H9 (cell line): ENCODE measurements around the gene GPR137. TPM values are rescaled to one million over a fixed set of nuclear protein-coding genes. Genes with fewer than 3 reads are reported as not detected.

Experiments
- DNase-seq: peaks from one replicate; pipeline ENCODE4 v3.0.0-alpha.2; 2017
- H2AFZ ChIP-seq: one replicate; pipeline ENCODE4 v1.6.1; 2013; ENCODE audit warnings: mild to moderate bottlenecking, low read length, control low read depth, moderate library complexity
- H2AK5ac ChIP-seq: 2 replicates; pipeline ENCODE4 v1.6.1; 2013; ENCODE audit warnings: low read length, control low read depth, mixed read lengths; ENCODE audit not compliant: insufficient read length
- H2BK120ac ChIP-seq: one replicate; pipeline ENCODE4 v1.6.1; 2013; ENCODE audit warnings: low read depth, mild to moderate bottlenecking, low read length, control low read depth, inconsistent platforms; ENCODE audit not compliant: poor library complexity, severe bottlenecking
- H2BK12ac ChIP-seq: 2 replicates; pipeline ENCODE4 v1.6.1; 2013; ENCODE audit warnings: low read length, control low read depth, mixed read lengths, low read depth; ENCODE audit not compliant: insufficient read length
- H2BK15ac ChIP-seq: 2 replicates; pipeline ENCODE4 v1.6.1; 2013; ENCODE audit warnings: low read depth, low read length, control low read depth
- H2BK20ac ChIP-seq: one replicate; pipeline ENCODE4 v1.6.1; 2013; ENCODE audit warnings: low read depth, mild to moderate bottlenecking, low read length, control low read depth, inconsistent platforms; ENCODE audit not compliant: poor library complexity, severe bottlenecking
- H2BK5ac ChIP-seq: 2 replicates; pipeline ENCODE4 v1.6.1; 2013; ENCODE audit warnings: low read length, control low read depth, mixed read lengths; ENCODE audit not compliant: insufficient read length
- H3K14ac ChIP-seq: 2 replicates; pipeline ENCODE4 v1.6.1; 2013; ENCODE audit warnings: low read length, control low read depth; ENCODE audit not compliant: insufficient read depth
- H3K18ac ChIP-seq: 2 replicates; pipeline ENCODE4 v1.6.1; 2013; ENCODE audit warnings: low read depth, mild to moderate bottlenecking, mixed read lengths, low read length, control low read depth; ENCODE audit not compliant: insufficient read length
- H3K23ac ChIP-seq: 2 replicates; pipeline ENCODE4 v1.6.1; 2013; ENCODE audit warnings: low read length, control low read depth, mixed read lengths, low read depth; ENCODE audit not compliant: insufficient read length
- H3K23me2 ChIP-seq: 2 replicates; pipeline ENCODE4 v1.6.1; 2013; ENCODE audit warnings: low read depth, mild to moderate bottlenecking, mixed read lengths, low read length, control low read depth; ENCODE audit not compliant: insufficient read length, poor library complexity, severe bottlenecking
- H3K27ac ChIP-seq: 2 replicates; pipeline ENCODE4 v1.5.1; 2013; ENCODE audit warnings: low read length, control low read depth, mixed read lengths, low read depth; ENCODE audit not compliant: insufficient read length
- H3K27me3 ChIP-seq: 2 replicates; pipeline ENCODE4 v1.6.1; 2013; ENCODE audit warnings: low read length, control low read depth, inconsistent platforms; ENCODE audit not compliant: insufficient read depth
- H3K4ac ChIP-seq: 2 replicates; pipeline ENCODE4 v1.6.1; 2013; ENCODE audit warnings: low read depth, mild to moderate bottlenecking, control low read depth, inconsistent platforms, low read length, moderate library complexity
- H3K4me1 ChIP-seq: 2 replicates; pipeline ENCODE4 v1.6.1; 2013; ENCODE audit warnings: low read length, control low read depth, inconsistent platforms; ENCODE audit not compliant: insufficient read depth
- H3K4me2 ChIP-seq: 2 replicates; pipeline ENCODE4 v1.6.1; 2013; ENCODE audit warnings: low read length, control low read depth, mixed read lengths; ENCODE audit not compliant: insufficient read length, insufficient read depth
- H3K56ac ChIP-seq: 2 replicates; pipeline ENCODE4 v1.6.1; 2013; ENCODE audit warnings: low read depth, mild to moderate bottlenecking, mixed read lengths, low read length, control low read depth; ENCODE audit not compliant: insufficient read length
- H3K79me1 ChIP-seq: 2 replicates; pipeline ENCODE4 v1.6.1; 2013; ENCODE audit warnings: low read depth, mild to moderate bottlenecking, moderate library complexity, low read length, control low read depth, inconsistent platforms; ENCODE audit not compliant: insufficient read depth, poor library complexity, severe bottlenecking
- H3K79me2 ChIP-seq: 2 replicates; pipeline ENCODE4 v1.6.1; 2013; ENCODE audit warnings: low read length, control low read depth, inconsistent platforms; ENCODE audit not compliant: insufficient read depth
- H3K9ac ChIP-seq: 2 replicates; pipeline ENCODE4 v1.6.1; 2013; ENCODE audit warnings: low read length, control low read depth, mixed read lengths; ENCODE audit not compliant: insufficient read length; ENCODE audit errors: extremely low read depth
- H3K9me3 ChIP-seq: one replicate; pipeline ENCODE4 v1.6.1; 2013; ENCODE audit warnings: low read depth, low read length, inconsistent platforms; ENCODE audit not compliant: control insufficient read depth
- H3T11ph ChIP-seq: one replicate; pipeline ENCODE4 v1.6.1; 2013; ENCODE audit warnings: mild to moderate bottlenecking, low read length, control low read depth, inconsistent platforms
- H4K20me1 ChIP-seq: one replicate; pipeline ENCODE4 v1.6.1; 2013; ENCODE audit not compliant: control insufficient read depth, insufficient read length, insufficient read depth
- H4K5ac ChIP-seq: 2 replicates; pipeline ENCODE4 v1.6.1; 2013; ENCODE audit warnings: low read depth, mild to moderate bottlenecking, mixed read lengths, low read length, control low read depth; ENCODE audit not compliant: insufficient read length
- H4K8ac ChIP-seq: replicated peaks from 2 replicates; pipeline ENCODE4 v1.6.1; 2013; ENCODE audit warnings: low read length, control low read depth, mixed read lengths, low read depth; ENCODE audit not compliant: insufficient read length
- H4K91ac ChIP-seq: 2 replicates; pipeline ENCODE4 v1.6.1; 2013; ENCODE audit warnings: low read depth, mild to moderate bottlenecking, moderate library complexity, mixed read lengths, low read length, control low read depth; ENCODE audit not compliant: insufficient read length
- H3K27ac Mint-ChIP-seq, 3 experiments: 2 replicates in 2 of 3; 3 replicates in 1 of 3; pipeline ENCODE4 v1.8.0; 2020 to 2021; ENCODE audit warnings: mixed read lengths in 3 of 3, mild to moderate bottlenecking in 1 of 3, moderate library complexity in 1 of 3
- H3K27me3 Mint-ChIP-seq: 2 replicates; pipeline ENCODE4 v1.8.0; 2021; ENCODE audit warnings: low read depth, mild to moderate bottlenecking, moderate library complexity, mixed read lengths
- H3K36me3 Mint-ChIP-seq, 3 experiments: 2 replicates in 2 of 3; 3 replicates in 1 of 3; pipeline ENCODE4 v1.8.0; 2020 to 2021; ENCODE audit warnings: low read depth in 3 of 3, mixed read lengths in 3 of 3; ENCODE audit not compliant: insufficient read depth in 1 of 3
- H3K4me1 Mint-ChIP-seq, 2 experiments: 2 replicates each; pipeline ENCODE4 v1.8.0; 2020; ENCODE audit warnings: mixed read lengths in 2 of 2
- H3K4me3 Mint-ChIP-seq, 2 experiments: 2 replicates in 1 of 2; 3 replicates in 1 of 2; pipeline ENCODE4 v1.8.0; 2020 to 2021; ENCODE audit warnings: mild to moderate bottlenecking in 2 of 2, mixed read lengths in 2 of 2, moderate library complexity in 1 of 2
- H3K9me3 Mint-ChIP-seq, 2 experiments: 2 replicates in 1 of 2; 3 replicates in 1 of 2; pipeline ENCODE4 v1.8.0; 2020; ENCODE audit warnings: mild to moderate bottlenecking in 2 of 2, mixed read lengths in 2 of 2, moderate library complexity in 1 of 2
- CTCF ChIP-seq: fragments of 200-600 bp; sonication (generic); conservative IDR thresholded peaks from 3 replicates; pipeline ENCODE4 v1.8.0; 2021; ENCODE audit warnings: antibody characterized with exemption, mild to moderate bottlenecking
- WGBS: extraction: QIAGEN DNeasy Blood & Tissue Kit; methylation state at CpG from one replicate; pipeline ENCODE4 v1.1.7; 2013; ENCODE audit warnings: missing lambda C conversion rate, low lambda C conversion rate, mixed read lengths; ENCODE audit not compliant: insufficient read length; ENCODE audit errors: extremely low coverage; 5-methylcytosine and 5-hydroxymethylcytosine counted together
- total RNA-seq: library from RNA; stranded (reverse); gene quantifications from 2 replicates; pipeline ENCODE4 v1.2.1, GENCODE V29; 2021

The GPR137 gene
- total RNA-seq, 1 experiment from 2014 or later = 39.6 TPM

GRCh38 chr11:64304316-64305072 is 18.8 kb downstream of the GPR137 start:
- H3K9me3 ChIP-seq = no peaks in the 10 kb centered on the region
- peak overlapping the region; percentile 95 for H3K27ac ChIP-seq
- peaks cover 12% of the 10 kb centered on the region for H3K27me3 ChIP-seq
- H3K56ac ChIP-seq = no peak overlapping the region
- peak overlapping the region; percentile 93 for H3K14ac ChIP-seq
- peak overlapping the region; percentile 71 for H2BK120ac ChIP-seq
- no peak overlapping the region for H3T11ph ChIP-seq
- H3K9ac ChIP-seq = peak overlapping the region; percentile 74
- no peak overlapping the region for H3K23ac ChIP-seq
- peak overlapping the region; percentile 57 for H3K4me2 ChIP-seq
- H3K79me2 ChIP-seq = peaks cover 3% of the 10 kb centered on the region; the same call in 1 of the 2 replicates
- peaks cover 5% of the 10 kb centered on the region for H3K79me1 ChIP-seq
- H2BK5ac ChIP-seq = peak overlapping the region; percentile 69
- TF ChIP-seq CTCF = peak; percentile 95
- H3K23me2 ChIP-seq = peaks cover 18% of the 10 kb centered on the region
- peak; percentile 97 for DNase-seq
- no peaks in the 10 kb centered on the region for H4K20me1 ChIP-seq
- peaks cover 2% of the 10 kb centered on the region; the same call in 1 of the 2 replicates for H3K4me1 ChIP-seq
- H3K4me3 Mint-ChIP-seq = peak overlapping the region; percentile 84 to 91
- peaks cover 3 to 7% (median 6%) of the 10 kb centered on the region in 3 experiments; a peak in 5 of 7 replicates for H3K36me3 Mint-ChIP-seq
- H4K91ac ChIP-seq = no peak overlapping the region
- H4K5ac ChIP-seq = peak overlapping the region; percentile 36
- no peaks in the 10 kb centered on the region for H3K9me3 Mint-ChIP-seq
- peak overlapping the region; percentile 98 for H3K18ac ChIP-seq
- no peak overlapping the region for H2AK5ac ChIP-seq
- H2BK15ac ChIP-seq = no peak overlapping the region
- peaks cover 21 to 22% of the 10 kb centered on the region in 2 experiments for H3K4me1 Mint-ChIP-seq
- H3K27ac Mint-ChIP-seq = peak overlapping the region; percentile 98 to 100 (median 99)
- no peak overlapping the region for H2BK12ac ChIP-seq
- H3K27me3 Mint-ChIP-seq = peaks cover 42% of the 10 kb centered on the region
- peak overlapping the region; percentile 30; the same call in 1 of the 2 replicates for H3K4ac ChIP-seq
- WGBS = no CpG with 5 or more reads among the region's 46 CpGs
- H2AFZ ChIP-seq = no peak overlapping the region
- H2BK20ac ChIP-seq = no peak overlapping the region
- no peak overlapping the region for H4K8ac ChIP-seq
